ENCODE results near the gene GINS2.

DNA sequence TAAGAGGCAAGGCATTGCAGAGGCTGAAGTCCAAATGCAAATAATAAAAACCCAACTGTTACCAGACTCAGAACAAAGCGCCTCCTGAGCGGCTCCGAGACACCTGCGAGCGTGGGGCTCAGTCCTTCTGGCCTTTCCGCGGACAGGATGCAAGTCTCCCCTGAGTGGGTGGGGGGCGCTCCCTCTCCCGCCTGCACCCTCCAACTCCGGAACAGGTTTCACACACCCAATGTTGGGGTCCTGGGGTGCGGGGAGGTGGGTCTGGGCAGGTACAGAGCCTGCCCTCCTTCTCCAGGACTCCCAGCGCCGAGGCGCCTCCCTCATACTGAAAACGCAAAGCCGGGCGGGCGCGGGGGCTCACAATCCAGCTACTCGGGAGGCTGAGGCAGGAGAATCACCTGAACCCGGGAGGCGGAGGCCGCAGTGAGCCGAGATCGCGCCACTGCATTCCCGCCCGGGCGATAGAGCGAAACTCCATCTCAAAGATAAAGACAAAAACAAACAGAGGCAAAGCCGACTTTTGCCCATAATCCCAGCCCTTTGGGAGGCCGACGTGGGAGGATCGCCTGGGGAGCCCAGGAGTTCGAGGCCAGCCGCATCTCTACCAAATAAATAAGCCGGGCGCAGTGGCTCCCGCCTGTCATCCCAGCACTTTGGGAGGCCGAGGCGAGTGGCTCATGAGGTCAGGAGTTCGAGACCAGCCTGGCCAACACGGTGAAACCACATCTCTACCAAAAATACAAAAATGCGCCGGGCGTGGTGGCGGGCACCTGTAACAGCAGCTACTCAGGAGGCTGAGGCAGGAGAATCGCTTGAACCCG is 893 bp downstream of the GINS2 start:
- TF ChIP-seq, protein P1, sequence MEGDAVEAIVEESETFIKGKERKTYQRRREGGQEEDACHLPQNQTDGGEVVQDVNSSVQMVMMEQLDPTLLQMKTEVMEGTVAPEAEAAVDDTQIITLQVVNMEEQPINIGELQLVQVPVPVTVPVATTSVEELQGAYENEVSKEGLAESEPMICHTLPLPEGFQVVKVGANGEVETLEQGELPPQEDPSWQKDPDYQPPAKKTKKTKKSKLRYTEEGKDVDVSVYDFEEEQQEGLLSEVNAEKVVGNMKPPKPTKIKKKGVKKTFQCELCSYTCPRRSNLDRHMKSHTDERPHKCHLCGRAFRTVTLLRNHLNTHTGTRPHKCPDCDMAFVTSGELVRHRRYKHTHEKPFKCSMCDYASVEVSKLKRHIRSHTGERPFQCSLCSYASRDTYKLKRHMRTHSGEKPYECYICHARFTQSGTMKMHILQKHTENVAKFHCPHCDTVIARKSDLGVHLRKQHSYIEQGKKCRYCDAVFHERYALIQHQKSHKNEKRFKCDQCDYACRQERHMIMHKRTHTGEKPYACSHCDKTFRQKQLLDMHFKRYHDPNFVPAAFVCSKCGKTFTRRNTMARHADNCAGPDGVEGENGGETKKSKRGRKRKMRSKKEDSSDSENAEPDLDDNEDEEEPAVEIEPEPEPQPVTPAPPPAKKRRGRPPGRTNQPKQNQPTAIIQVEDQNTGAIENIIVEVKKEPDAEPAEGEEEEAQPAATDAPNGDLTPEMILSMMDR (conservative IDR thresholded peaks at IDR 0.05; ENCODE audit: low read depth in 2 of 2), result peak; percentile 18 to 44; a peak in 2 of 4 replicates
- TF ChIP-seq, protein P2, sequence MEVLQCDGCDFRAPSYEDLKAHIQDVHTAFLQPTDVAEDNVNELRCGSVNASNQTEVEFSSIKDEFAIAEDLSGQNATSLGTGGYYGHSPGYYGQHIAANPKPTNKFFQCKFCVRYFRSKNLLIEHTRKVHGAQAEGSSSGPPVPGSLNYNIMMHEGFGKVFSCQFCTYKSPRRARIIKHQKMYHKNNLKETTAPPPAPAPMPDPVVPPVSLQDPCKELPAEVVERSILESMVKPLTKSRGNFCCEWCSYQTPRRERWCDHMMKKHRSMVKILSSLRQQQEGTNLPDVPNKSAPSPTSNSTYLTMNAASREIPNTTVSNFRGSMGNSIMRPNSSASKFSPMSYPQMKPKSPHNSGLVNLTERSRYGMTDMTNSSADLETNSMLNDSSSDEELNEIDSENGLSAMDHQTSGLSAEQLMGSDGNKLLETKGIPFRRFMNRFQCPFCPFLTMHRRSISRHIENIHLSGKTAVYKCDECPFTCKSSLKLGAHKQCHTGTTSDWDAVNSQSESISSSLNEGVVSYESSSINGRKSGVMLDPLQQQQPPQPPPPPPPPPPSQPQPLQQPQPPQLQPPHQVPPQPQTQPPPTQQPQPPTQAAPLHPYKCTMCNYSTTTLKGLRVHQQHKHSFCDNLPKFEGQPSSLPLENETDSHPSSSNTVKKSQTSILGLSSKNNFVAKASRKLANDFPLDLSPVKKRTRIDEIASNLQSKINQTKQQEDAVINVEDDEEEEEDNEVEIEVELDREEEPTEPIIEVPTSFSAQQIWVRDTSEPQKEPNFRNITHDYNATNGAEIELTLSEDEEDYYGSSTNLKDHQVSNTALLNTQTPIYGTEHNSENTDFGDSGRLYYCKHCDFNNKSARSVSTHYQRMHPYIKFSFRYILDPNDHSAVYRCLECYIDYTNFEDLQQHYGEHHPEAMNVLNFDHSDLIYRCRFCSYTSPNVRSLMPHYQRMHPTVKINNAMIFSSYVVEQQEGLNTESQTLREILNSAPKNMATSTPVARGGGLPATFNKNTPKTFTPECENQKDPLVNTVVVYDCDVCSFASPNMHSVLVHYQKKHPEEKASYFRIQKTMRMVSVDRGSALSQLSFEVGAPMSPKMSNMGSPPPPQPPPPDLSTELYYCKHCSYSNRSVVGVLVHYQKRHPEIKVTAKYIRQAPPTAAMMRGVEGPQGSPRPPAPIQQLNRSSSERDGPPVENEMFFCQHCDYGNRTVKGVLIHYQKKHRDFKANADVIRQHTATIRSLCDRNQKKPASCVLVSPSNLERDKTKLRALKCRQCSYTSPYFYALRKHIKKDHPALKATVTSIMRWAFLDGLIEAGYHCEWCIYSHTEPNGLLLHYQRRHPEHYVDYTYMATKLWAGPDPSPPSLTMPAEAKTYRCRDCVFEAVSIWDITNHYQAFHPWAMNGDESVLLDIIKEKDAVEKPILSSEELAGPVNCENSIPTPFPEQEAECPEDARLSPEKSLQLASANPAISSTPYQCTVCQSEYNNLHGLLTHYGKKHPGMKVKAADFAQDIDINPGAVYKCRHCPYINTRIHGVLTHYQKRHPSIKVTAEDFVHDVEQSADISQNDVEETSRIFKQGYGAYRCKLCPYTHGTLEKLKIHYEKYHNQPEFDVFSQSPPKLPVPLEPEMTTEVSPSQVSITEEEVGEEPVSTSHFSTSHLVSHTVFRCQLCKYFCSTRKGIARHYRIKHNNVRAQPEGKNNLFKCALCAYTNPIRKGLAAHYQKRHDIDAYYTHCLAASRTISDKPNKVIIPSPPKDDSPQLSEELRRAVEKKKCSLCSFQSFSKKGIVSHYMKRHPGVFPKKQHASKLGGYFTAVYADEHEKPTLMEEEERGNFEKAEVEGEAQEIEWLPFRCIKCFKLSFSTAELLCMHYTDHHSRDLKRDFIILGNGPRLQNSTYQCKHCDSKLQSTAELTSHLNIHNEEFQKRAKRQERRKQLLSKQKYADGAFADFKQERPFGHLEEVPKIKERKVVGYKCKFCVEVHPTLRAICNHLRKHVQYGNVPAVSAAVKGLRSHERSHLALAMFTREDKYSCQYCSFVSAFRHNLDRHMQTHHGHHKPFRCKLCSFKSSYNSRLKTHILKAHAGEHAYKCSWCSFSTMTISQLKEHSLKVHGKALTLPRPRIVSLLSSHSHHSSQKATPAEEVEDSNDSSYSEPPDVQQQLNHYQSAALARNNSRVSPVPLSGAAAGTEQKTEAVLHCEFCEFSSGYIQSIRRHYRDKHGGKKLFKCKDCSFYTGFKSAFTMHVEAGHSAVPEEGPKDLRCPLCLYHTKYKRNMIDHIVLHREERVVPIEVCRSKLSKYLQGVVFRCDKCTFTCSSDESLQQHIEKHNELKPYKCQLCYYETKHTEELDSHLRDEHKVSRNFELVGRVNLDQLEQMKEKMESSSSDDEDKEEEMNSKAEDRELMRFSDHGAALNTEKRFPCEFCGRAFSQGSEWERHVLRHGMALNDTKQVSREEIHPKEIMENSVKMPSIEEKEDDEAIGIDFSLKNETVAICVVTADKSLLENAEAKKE (CRISPR knock-in tag; IDR thresholded peaks at IDR 0.05), result no peak
- TF ChIP-seq EZH2phosphoT487 (IDR thresholded peaks at IDR 0.05; ENCODE audit: unreplicated experiment) (no peak), CREB1 (CRISPR knock-in tag; IDR thresholded peaks at IDR 0.05; ENCODE audit: low read depth) (no peak), POLR2AphosphoS5 (IDR thresholded peaks at IDR 0.05; ENCODE audit: low read depth) (no peak), EZH2 (IDR thresholded peaks at IDR 0.05; ENCODE audit: low read depth, unreplicated experiment) (no peak), JUNB (IDR thresholded peaks at IDR 0.05; ENCODE audit: unreplicated experiment) (no peak)
- TF ChIP-seq, protein P3, sequence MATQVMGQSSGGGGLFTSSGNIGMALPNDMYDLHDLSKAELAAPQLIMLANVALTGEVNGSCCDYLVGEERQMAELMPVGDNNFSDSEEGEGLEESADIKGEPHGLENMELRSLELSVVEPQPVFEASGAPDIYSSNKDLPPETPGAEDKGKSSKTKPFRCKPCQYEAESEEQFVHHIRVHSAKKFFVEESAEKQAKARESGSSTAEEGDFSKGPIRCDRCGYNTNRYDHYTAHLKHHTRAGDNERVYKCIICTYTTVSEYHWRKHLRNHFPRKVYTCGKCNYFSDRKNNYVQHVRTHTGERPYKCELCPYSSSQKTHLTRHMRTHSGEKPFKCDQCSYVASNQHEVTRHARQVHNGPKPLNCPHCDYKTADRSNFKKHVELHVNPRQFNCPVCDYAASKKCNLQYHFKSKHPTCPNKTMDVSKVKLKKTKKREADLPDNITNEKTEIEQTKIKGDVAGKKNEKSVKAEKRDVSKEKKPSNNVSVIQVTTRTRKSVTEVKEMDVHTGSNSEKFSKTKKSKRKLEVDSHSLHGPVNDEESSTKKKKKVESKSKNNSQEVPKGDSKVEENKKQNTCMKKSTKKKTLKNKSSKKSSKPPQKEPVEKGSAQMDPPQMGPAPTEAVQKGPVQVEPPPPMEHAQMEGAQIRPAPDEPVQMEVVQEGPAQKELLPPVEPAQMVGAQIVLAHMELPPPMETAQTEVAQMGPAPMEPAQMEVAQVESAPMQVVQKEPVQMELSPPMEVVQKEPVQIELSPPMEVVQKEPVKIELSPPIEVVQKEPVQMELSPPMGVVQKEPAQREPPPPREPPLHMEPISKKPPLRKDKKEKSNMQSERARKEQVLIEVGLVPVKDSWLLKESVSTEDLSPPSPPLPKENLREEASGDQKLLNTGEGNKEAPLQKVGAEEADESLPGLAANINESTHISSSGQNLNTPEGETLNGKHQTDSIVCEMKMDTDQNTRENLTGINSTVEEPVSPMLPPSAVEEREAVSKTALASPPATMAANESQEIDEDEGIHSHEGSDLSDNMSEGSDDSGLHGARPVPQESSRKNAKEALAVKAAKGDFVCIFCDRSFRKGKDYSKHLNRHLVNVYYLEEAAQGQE (IDR thresholded peaks at IDR 0.05; ENCODE audit: unreplicated experiment), result no peak
